NCI-H446 treated with DMSO at 0.1 percent for 48 hours (cell line): ENCODE measurements around the gene NEUROD4.
A peak's percentile ranks its signal among the peaks of the same experiment; 100 is the strongest.
"Not testable (repeated sequence)": the region's sequence is repeated elsewhere in the genome, so short reads cannot be mapped to it uniquely, and the experiment has no call there.

Source experiments
- DNase-seq: peaks from one replicate; lab custom pipeline; 2025; lab: John Stamatoyannopoulos, UW

NEUROD4 gene, protein sequence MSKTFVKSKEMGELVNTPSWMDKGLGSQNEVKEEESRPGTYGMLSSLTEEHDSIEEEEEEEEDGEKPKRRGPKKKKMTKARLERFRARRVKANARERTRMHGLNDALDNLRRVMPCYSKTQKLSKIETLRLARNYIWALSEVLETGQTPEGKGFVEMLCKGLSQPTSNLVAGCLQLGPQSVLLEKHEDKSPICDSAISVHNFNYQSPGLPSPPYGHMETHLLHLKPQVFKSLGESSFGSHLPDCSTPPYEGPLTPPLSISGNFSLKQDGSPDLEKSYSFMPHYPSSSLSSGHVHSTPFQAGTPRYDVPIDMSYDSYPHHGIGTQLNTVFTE

DNA sequence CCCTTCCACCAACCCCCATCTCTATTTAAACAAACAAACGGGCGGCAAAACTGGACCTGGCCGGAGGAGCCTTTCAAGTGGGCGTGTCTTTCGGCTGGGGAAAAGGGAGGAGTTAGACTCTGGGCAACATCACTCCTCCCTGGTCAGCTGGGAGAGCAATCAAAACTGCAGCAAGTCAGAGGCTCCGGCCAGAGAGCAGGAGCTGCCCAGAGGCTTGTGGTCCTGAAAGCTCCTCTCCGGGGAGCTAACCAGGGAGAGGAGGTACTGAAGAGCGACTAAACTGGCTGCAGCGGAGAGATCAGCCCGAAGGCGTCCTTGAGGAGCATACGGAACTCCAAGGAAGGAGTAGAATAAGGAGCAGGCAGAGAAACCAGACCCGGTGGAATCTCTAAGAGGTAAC is at the start of gene NEUROD4:
Gene NEUROD4, plus strand, starts transcription at position 191 of the 400 bp plus-strand sequence. CDS start 6,466 bp downstream, outside the sequence.
- peak; percentile 76 for DNase-seq

DNA sequence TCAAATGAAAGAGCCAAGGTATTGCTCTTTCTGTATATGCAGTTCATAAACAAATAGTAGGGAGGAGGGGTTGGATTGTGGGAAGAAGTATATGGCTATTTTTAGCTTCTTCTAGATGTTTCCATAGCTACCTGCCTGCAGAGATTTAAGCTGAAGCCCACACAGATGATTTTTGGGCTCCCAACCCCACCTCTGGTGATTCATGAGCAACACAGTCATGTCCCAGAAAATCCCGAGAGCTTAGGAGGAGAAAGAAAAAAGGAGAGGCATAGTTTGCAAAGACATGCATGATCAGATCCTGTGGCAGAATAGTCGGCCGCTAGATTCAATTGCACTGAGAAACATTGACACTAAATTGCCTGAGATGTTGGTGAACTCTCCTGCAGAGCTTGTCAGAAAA is 49.0 kb upstream of the NEUROD4 start:
- no peak for DNase-seq

DNA sequence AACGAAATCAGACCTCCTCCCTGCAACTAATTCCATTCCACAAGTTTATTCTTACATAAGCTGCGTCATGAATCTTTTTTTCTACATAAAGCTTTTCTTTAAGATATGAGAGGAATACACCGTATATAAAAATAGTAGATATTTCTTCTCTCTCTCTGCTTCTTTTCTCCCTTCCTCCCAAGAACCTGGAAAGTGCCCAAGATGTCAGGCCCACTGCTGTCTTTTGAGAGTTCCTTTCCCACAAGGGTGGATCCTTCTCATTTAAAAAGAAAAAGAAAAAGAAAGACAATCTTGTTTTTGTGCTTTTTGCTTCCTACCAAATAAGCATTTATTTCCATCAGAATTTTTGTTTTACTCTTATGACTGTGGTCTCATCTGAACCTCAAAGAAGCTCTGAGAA is 46.2 kb upstream of the NEUROD4 start:
- DNase-seq = no peak

DNA sequence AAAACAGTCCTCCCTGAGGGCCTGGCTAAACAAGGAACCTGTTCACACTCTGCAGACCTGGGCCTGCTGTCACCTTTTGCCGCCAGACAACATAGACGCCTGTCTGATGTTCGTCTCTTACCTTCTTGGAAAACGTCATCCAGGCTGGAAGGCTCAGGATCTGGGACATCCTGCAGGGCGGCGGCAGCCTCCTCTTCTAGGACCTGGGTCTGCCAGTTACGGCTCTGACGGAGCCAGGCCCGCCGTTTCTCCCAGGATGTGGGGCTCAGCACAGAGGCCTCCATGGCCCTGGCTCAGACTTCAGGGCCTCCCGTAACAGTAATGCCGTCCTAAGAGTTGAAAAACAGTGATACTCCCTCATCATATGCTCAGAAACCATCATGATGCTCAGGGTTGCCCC is 45.5 kb upstream of the NEUROD4 start:
- DNase-seq = no peak

DNA sequence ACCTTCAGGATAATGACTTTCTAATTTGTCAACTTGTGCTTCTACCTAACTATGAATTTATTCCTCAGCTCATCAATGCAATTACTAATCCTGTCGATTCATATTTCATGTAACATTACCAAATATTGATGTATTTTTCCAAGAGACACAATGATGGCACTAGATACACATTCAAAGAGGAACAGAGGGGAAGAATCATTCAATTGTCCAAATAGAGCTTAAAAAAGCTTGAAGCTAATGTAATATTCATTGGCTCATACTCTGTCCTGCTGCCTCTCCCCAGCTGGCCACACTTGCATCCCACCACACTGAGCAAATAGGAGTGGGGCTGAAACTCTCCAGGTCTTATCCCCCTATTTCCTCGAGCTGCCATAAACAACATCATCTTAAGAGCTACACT is 44.5 kb upstream of the NEUROD4 start:
- no peak for DNase-seq

DNA sequence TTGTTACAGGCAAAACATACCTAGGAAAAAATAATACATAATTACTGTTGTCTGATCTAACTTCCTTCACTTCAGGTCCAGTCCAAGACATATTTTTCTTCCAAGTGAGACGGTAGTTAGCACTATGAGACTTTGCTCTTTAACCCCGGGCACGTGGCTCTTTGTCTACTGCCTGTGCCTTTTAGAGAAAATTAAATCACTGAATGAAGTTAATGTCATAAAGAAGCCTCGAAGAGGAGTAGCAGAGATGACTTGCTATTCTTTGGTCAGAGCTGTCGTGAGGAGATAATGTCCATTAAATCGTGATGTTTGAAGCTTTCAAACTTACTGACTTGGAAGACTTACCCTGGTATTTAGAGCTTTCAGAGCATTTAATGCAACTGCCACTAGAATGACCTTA is 43.9 kb upstream of the NEUROD4 start:
- DNase-seq = no peak

DNA sequence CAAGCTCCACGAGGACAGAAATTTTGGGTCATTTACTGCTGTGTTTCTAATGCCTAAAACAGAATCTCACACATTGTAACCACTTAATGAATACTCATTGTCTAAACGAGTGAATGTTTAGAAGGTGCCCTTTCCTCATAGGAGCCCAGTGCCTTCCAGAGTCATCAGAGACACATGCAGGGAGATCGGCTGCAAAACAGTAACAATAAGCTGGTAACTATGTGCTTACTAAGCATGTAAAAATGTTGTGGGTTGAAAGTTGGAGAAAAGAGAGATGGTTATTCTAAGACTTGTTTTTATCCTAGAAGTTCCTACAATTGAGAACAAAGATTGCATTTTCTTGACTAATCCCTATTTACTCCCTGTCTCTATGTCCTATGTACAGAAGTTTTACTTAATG is 42.6 kb upstream of the NEUROD4 start:
- no peak for DNase-seq

DNA sequence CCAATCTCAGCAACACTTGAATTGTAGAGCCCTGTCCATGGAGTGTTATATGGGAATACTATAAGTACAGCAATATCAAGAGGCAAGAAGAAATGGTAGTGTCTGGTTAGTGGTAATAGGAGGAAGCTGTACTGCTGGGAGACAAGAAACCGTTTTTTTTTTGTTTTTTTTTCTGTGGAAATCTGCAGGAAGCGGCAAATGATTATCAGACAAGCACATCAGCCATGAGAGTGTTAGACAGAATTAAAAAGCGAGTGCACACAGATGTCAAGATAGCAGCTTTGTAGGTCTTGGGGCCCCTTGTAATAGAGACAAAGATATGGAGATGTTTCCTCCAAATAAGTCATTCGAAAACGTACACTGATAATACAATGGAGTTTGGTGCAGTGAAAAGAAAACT is 41.9 kb upstream of the NEUROD4 start:
- no peak for DNase-seq

DNA sequence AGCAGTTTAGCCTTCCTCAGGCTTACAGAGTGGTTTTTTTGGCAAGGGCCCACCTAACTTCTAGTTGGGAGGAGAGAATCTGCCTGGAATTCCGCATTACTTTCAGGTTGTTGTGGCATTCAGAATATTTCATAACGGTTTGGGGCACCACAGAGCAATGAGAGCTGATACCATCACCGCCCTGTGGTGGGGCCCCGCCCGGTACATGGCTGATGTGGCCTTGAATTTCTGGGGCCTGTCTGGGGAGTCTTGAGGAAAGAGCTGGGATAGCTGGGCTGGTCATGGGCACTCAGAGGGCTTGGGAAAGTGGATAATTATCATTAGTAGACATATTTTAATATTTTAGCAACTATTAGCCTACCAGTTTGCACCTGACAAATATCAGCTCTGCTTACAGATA is 39.4 kb upstream of the NEUROD4 start:
- no peak for DNase-seq

DNA sequence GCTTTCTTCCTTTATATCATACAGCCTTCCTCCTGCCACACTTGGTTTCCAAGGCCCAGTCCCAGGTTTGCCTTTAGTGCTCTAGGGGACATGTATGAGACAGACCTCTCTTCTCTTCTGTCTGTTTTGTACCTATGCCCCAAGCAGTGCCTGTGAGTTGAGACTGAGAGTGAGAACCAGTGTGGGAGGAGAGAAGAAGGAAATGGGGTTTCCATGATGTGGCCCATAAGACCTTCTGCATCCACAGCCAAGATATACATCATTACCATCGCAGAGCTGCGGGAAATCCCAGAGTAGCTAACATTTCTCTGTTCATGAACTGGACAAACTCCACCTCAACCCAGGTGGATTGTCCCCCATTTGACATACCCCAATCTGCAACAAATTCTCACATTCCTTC is 38.0 kb upstream of the NEUROD4 start:
- DNase-seq = no peak

DNA sequence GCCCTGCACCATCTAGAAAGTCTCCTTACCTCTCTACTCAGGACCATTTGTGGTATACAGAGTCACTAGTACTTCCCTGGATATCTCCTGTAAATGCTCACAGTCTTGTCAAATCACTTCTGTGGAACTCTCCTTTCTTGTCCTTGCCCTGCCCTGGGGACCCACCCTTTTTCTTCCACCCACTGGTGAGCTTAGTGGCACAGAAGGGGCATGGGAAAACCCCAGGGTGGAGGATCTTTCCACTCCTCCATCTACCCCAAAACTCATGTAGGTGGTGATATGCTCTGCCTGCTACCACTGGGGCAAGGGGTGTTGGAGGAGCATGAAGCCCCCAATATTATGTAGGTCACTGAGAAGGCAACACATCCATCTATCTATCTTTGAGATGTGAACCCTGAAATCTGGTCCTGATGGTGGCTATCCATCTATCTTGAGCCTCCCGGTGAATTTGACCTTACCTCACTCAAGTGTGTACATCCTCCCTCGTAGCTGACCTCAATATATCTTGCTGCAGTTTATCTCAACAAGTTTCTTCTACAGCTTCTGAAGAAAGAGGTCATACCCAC is 36.2 kb upstream of the NEUROD4 start:
- DNase-seq = no peak

DNA sequence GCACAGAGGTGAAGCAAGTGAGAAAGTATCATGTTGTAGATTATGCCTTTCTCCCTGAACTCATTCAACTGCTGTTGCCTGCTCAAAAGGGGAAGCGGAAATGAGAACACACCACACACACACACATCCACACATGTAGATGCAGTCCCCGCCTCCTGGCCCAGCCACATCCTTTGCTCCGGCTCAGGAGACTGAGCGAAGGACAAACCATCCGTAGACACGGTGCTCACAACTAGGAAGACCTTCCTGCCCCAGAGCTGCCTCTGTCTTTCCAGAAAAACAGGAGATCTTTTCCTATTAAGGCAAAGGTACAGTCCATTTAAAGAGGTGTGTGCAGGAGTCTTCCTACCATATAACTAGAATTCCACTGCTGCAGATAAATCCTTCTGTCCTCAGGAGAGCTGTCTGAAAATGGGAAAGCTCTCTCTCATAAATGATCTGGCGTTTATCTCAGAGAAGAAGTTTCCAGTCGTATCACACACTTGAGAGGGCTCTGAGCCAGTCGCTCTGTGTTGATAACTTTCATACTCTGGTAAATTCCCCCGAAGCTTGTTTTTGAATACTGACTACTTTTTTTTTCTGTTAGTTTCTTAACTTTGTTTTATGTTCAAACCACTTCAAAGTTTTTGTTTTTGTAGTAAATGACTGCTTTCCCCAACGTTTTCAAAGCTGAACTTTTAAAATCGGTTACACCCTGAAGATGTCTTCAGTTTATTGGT is 35.0 kb upstream of the NEUROD4 start, which contains the start of gene TESPA1:
Gene TESPA1, minus strand, starts transcription at position 105 of the 719 bp plus-strand sequence. CDS start 10,200 bp downstream, outside the sequence.
- DNase-seq = no peak

DNA sequence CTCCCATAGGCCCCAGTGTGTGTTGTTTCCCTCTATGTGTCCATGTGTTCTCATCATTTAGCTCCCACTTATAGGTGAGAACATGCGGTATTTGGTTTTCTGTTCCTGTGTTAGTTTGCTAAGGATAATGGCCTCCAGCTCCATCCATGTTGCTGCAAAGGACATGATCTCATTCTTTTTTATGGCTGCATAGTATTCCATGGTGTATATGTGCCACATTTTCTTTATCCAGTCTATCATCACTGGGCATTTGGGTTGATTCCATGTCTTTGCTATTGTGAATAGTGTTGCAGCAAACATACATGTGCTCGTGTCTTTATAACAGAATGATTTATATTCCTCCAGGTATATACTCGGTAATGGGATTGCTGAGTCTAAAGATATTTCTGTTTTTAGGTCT is 33.0 kb upstream of the NEUROD4 start:
- not testable (repeated sequence) for DNase-seq

DNA sequence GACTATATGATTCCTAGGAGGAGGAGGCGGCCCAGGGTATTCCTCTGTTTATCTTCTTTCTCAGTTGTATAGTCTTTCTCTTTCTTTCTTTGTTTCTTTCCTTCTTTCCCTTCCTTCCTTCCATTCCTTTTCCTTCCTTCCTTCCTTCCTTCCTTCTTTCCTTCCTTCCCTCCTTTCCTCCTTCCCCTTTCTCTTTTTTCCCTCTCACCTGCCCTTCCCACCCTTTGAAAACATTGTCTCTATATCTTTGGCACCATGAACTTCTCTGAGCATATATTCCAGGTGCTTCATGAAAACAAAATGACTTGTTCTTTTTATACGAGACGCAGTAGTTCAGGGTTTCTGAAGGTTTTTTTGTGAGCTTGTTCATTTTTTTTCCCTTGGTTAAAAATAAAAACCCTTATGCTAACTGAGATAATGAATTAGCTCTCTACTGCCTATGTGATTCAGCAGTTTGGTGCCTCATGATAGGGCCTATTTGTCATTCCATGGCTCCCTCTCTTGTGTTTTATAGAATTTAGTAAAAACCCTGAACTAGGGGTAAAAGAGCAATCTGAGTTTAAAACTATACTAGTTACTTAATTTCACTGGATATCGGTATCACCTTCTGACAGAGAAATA is 32.1 kb upstream of the NEUROD4 start:
- DNase-seq = no peak

DNA sequence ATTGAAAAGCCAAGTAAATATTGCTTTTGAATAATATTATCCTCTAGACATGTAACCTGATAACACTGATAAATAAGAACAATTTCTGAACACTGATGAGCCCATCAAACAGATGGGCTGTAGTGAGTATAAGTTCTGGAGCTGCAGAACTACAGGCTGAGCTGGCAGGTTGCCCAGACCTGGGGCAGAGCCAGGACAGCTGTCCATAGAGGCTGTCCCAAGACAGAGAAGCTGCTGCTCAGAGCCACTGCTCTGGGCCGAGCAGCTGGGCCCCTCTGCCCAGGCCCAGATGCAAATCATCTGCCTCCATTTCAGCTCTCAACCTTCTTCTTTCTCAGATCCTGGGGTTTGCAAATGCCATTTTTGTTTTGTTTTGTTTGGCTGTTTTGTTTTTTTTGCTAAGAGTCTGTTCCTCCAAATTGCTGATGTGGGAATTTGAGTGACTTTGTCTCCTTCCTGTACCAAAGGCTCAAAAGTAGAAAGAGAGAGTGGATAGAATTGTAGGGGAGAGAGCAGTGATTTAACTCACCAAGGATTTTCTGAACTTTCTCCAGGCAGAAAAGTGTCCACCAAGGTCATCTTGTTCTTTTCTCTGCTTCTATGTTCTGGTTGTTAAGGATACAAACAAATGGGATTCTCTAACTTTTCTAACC is 31.2 kb upstream of the NEUROD4 start:
- peak; percentile 83 for DNase-seq

DNA sequence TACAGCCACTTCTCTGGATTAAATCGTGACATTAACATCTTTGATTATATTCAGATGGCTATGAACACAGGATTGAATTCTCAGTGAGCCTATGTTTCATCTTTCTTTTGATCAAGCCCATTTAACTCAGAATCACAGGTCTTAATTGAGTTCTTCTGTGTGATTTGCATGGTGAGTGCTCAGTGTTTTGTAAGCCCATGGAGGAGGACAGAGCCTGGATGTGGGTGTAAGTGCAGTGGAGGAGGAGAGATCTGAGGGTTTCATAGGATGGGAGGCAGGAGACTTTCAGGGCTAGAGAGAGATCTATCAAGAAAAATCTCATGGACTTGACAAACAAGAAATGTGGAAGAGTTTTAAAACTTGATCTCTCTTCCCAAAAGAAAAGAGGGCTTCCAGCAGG is 29.9 kb upstream of the NEUROD4 start:
- DNase-seq = no peak

DNA sequence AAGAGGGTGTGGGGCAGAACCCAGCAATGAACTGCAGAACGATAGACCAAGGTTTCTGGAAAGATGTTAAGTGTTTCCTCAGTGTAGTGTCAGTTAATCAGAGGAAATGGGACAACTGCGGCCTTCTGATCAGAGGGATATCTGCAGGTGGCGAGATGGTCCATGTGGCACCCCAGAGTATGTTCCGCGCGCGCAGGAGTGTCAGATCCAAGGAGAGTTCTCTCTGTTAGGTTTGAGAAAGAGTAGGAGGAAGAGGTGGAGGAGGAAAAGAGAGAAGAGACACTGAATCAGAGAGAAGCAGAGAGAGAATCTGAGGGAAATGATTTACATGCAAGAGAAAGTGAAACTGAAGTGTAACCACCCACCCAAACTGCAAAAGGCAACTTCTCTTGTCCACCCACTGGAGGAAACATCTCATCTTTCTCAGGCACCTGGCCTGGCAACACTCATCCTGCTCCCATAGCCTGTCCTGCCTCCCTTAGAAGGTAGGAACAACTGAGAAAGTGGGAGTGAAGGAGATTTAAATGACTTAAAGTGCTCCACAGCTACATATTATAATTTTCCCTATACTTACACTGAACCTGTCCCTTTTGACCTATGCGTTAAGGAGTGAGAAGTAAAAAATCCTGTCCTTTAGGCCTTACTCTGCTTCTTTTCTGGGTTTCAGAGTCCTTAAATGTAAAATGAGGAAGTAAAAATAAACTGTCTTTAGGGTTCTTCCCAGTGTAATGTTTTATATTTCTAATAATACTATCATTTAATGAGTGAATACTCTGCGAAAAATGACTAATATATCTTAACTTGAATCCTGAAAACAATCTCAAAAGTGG is 28.4 kb upstream of the NEUROD4 start:
- DNase-seq = no peak

DNA sequence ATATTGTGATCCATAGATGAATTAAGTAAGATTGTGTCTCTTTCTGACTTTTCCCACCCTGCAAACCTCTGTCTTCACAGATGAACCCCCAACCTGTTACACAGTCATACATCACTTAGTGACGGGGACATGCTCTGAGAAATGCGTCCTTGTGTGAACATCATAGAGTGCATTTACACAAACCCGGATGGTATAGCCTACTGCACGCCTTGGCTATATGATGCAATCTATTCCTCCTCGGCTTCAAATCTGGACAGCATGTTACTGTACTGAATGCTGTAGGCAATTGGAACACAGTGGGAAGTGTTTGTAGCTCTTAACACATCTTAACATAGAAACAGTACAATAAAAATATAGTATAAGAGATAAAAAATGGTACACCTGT is 27.8 kb upstream of the NEUROD4 start:
- DNase-seq = no peak

DNA sequence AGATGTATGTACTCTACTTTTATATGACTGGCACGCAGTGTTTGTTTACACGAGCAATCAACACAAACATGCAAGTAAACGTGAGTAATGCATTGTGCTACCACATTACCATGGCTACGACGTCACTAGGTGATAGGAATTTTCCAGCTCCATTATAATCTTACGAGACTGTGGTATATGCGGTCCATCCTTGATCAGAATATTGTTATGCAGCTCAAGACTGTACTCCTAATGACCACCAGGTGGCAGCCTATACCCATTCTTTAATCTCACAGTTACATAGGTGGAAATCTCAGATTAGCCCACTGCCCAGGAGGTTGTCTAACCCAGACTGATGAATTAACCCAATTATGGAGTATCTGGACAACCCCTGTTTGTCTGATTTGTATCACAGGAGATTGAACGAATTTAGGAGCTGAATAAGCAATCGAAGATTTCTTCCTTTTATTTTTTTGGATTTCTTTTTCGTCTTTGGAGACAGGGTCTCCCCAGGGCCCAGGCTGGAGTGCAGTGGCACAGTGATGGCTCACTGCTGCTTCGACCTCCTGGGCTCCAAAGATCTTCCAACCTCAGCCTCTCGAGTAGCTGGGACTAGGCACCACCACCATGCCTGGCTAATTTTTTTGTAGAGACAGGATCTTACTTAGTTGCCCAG is 26.5 kb upstream of the NEUROD4 start:
- DNase-seq = peak; percentile 60

DNA sequence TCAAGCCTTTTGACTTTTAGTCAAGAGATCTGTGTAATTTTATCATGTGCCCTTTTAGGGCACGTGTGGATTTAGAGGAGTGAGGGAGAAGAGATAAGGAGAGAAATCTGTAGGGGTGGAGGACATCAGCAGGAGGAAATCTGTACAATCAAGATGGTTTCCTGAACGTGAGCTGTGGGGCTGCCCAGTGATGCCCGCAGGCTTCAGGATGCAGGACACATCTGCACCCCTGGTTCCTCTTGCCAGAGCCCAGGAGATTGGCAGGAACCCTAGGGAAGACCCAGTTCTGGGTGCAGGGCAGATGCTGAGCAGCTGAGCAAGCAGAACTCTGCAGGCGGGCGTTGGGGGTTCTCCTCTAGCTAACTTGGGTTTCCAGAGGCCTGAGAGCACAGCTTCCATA is 23.6 kb upstream of the NEUROD4 start:
- DNase-seq = no peak
